AG04450 (cell line): Measurements from ENCODE around the gene AMBP. TPM values are rescaled to one million over a fixed set of nuclear protein-coding genes. Genes with fewer than 3 reads are reported as not detected.

ENCODE experiments used
- CTCF ChIA-PET: fragments of 300-600, 350-600 bp; formaldehyde crosslinking; extraction: SDS; loops from one replicate; lab custom pipeline; 2022; ENCODE audit warnings: antibody characterized with exemption, inconsistent platforms; lab: Charles Lee
- POLR2A ChIA-PET: fragments of 350-600 bp; formaldehyde crosslinking; extraction: SDS; loops from one replicate; lab custom pipeline; 2021; ENCODE audit warnings: antibody characterized with exemption, inconsistent platforms; lab: Yijun Ruan, JAX
- DNase-seq: peaks from one replicate; pipeline ENCODE4 v3.0.0-alpha.2; 2011; ENCODE audit warnings: low read depth, low spot score
- H3K27ac ChIP-seq: one replicate; pipeline ENCODE4 v1.5.1; 2012; ENCODE audit warnings: low read depth, low read length, control low read depth
- H3K27me3 ChIP-seq: one replicate; pipeline ENCODE4 v1.6.0; 2012; ENCODE audit warnings: low read length; ENCODE audit not compliant: control insufficient read depth, insufficient read depth
- H3K4me3 ChIP-seq: 2 replicates; pipeline ENCODE4 v1.5.1; 2011; ENCODE audit warnings: mild to moderate bottlenecking, low read depth, low read length, control low read depth
- H3K9me3 ChIP-seq: 2 replicates; pipeline ENCODE4 v1.5.1; 2012; ENCODE audit warnings: low read length; ENCODE audit not compliant: control insufficient read depth, insufficient read depth
- CTCF ChIP-seq: IDR thresholded peaks from 2 replicates; pipeline ENCODE4 v1.5.1; 2011; ENCODE audit warnings: low read depth, low read length, control low read depth, inconsistent platforms
- polyA plus RNA-seq: library from polyadenylated mRNA; depleted of rRNA; stranded (reverse); fragments of >200 nt; gene quantifications from 2 replicates; pipeline ENCODE4 v1.2.3, GENCODE V29; 2011

The AMBP gene
- polyA plus RNA-seq, 1 experiment: 0.74 TPM

- Histone ChIP-seq H3K27me3 (peaks cover 36% of the 10 kb centered on the region), H3K27ac (no peak overlapping the region), H3K9me3 (peaks cover 6% of the 10 kb centered on the region; the same call in 1 of the 2 replicates), H3K4me3 (no peak overlapping the region)
- ChIA-PET CTCF (interaction anchor here (1.0 to 1.4 kb wide), 2 partner anchors 10 to 33 kb away, joined by 3 to 9 read pairs; no protein-coding TSS in a partner anchor), POLR2A (no interaction called here)
- DNase-seq: no peak
- no peak for TF ChIP-seq CTCF
Observed at GRCh38 chr9:114072184-114073140, 5.6 kb downstream of the AMBP start.

DNA sequence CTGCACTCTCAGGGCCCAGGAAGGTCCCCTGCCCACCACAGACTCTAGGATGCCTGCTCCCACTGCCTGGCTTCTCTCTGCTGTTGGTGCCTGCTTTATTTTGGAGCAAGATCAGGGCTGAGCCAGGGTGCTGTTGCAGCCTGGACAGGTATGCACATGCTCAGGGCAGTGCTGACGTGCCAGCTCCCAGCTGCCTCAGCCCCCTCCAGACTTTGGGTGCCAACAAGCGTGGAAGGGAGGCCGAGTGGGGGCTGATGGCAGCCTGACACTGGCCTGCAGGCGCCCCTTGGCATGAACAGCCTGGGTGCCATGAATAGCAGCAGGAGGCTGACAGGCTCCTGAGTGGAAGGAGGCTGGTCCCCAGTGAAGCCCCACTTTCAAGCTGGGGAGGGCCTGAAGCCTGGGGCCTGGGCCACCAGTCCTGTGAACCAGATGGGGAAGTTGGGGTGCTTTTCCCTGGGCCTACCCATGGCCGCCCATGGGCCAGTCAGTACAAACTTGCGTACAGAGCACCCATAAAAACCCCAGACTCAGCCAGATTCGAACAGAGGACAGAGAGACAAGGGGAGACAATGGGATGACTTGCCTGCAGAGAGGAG lies 6.8 kb downstream of the AMBP start:
- Histone ChIP-seq H3K4me3 (no peak overlapping the region), H3K27ac (no peak overlapping the region), H3K27me3 (peaks cover 25% of the 10 kb centered on the region), H3K9me3 (peaks cover 6% of the 10 kb centered on the region; the same call in 1 of the 2 replicates)
- ChIA-PET CTCF (interaction anchor here (1.4 kb wide), 2 partner anchors 11 kb away, joined by 4 to 9 read pairs; no protein-coding TSS in a partner anchor), POLR2A (no interaction called here)
- TF ChIP-seq CTCF: no peak
- no peak for DNase-seq

DNA sequence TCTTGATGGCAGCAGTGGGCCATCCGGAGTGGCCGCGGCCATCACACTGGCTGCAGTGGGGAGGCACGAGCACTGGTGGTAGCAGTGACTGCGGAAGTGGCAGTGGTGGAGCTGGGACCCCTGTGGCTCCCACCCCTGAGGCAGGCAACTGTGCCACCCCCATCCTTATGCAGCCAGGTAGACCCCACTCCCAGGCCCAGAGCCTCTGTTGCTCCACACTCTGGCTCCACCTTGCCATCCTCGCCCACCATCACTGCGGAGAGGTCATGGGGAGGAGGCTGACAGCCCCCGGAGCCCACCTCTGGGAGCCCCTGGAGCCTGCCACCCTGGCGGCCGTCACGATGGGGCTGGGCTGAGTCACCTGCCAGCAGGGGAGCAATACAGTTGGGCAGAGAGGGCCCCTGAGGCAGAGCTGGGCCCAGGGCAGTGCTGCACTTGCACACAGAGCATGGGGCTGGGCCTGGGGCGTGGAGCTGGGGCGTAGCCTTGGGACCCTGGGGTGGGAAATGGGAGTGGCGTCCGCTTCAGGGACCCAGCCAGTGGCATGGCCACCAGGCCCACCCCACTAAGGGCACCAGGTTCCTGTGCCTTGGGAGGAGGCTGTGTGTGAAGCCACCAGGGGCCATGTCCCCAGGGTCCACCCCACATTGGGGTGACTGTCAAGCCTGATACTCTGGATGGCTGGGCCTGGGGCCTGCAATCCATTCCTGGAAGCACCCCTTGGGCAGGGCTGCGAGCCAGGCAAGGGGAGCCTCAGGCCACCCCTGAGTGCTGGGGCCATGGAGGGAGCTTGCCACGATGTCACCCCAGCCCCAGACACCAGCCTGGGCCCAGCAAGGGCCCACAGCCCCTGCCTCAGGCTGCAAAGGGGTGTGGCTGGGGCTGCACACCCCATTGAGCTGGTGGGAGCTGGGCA lies 7.7 kb downstream of the AMBP start:
- TF ChIP-seq CTCF: no peak
- Histone ChIP-seq H3K27ac (no peak overlapping the region), H3K4me3 (no peak overlapping the region), H3K9me3 (peaks cover 6% of the 10 kb centered on the region; the same call in 1 of the 2 replicates), H3K27me3 (peaks cover 22% of the 10 kb centered on the region)
- ChIA-PET POLR2A (no interaction called here), CTCF (interaction anchor here (1.4 kb wide), 1 partner anchor 12 kb away, joined by 4 read pairs; no protein-coding TSS in a partner anchor)
- DNase-seq: no peak

- CTCF ChIA-PET: interaction anchor here (1.4 kb wide), 1 partner anchor 13 kb away, joined by 4 read pairs; no protein-coding TSS in a partner anchor
Observed at GRCh38 chr9:114069476-114070187, 8.5 kb downstream of the AMBP start.

More at GRCh38 chr9:114069476-114070187, 8.5 kb downstream of the AMBP start:
- Histone ChIP-seq H3K4me3 (no peak overlapping the region), H3K9me3 (peaks cover 6% of the 10 kb centered on the region; the same call in 1 of the 2 replicates), H3K27me3 (peaks cover 18% of the 10 kb centered on the region), H3K27ac (no peak overlapping the region)
- POLR2A ChIA-PET: no interaction called here
- no peak for TF ChIP-seq CTCF
- DNase-seq: no peak
